OCI-LY1 (cell line): ENCODE measurements around the gene TTC9.

ENCODE experiments used
- EZH2 ChIP-seq: fragments of 200-600 bp; sonication (generic), shearing (Covaris generic); IDR thresholded peaks from 2 replicates; pipeline ENCODE4 v1.8.0; 2017; ENCODE audit warnings: borderline replicate concordance, mixed run types, mild to moderate bottlenecking, antibody characterized with exemption, low read length, moderate library complexity, mixed read lengths
- TF ChIP-seq, protein P1 (sequence below): fragments of 200-600 bp; sonication (generic), shearing (Covaris generic); IDR thresholded peaks from 2 replicates; pipeline ENCODE4 v1.5.1; 2017; ENCODE audit warnings: mild to moderate bottlenecking, antibody characterized with exemption, low read length, moderate library complexity, mixed read lengths

- TF ChIP-seq, protein P1, sequence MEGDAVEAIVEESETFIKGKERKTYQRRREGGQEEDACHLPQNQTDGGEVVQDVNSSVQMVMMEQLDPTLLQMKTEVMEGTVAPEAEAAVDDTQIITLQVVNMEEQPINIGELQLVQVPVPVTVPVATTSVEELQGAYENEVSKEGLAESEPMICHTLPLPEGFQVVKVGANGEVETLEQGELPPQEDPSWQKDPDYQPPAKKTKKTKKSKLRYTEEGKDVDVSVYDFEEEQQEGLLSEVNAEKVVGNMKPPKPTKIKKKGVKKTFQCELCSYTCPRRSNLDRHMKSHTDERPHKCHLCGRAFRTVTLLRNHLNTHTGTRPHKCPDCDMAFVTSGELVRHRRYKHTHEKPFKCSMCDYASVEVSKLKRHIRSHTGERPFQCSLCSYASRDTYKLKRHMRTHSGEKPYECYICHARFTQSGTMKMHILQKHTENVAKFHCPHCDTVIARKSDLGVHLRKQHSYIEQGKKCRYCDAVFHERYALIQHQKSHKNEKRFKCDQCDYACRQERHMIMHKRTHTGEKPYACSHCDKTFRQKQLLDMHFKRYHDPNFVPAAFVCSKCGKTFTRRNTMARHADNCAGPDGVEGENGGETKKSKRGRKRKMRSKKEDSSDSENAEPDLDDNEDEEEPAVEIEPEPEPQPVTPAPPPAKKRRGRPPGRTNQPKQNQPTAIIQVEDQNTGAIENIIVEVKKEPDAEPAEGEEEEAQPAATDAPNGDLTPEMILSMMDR: no peak
- no peak for TF ChIP-seq EZH2
Measured at GRCh38 chr14:70716483-70716882, 74.8 kb downstream of the TTC9 start.
